GM12878 (cell line): ENCODE data around the gene PACSIN3. TPM values are rescaled to one million over a fixed set of nuclear protein-coding genes. Genes with fewer than 3 reads are reported as not detected.

ENCODE experiments used
- ATAC-seq: fragments of 200-7000 bp; cut with Tn5 transposase; 3 replicates; pipeline ENCODE4 v1.9.1; 2020; ENCODE audit warnings: mild to moderate bottlenecking, moderate library complexity
- BruUV-seq: library from RNA; stranded (reverse); fragments of 400-500 nt; replicated peaks from 2 replicates; lab custom pipeline; 2021; lab: Mats Ljungman, UMichigan
- CTCF ChIA-PET: fragments of 300-600 bp; sonication (Branson Sonifier 250); formaldehyde crosslinking; extraction: SDS; loops from one replicate; lab custom pipeline; 2021; ENCODE audit warnings: inconsistent platforms; lab: Yijun Ruan, JAX
- POLR2A ChIA-PET: fragments of 350-600 bp; formaldehyde crosslinking; extraction: SDS; loops from one replicate; lab custom pipeline; 2021; ENCODE audit warnings: inconsistent platforms; lab: Charles Lee
- RAD21 ChIA-PET: fragments of 300-600 bp; sonication (Branson Sonifier 250); formaldehyde crosslinking; loops from one replicate; lab custom pipeline; 2023; ENCODE audit warnings: antibody characterized with exemption; ENCODE audit not compliant: unreplicated experiment; lab: Charles Lee
- SMC1A ChIA-PET: fragments of 300-600 bp; sonication (Branson Sonifier 250); formaldehyde crosslinking; loops from one replicate; lab custom pipeline; 2023; ENCODE audit not compliant: unreplicated experiment, uncharacterized antibody; lab: Charles Lee
- DNase-seq: peaks from one replicate; pipeline ENCODE4 v3.0.0-alpha.2; 2011; ENCODE audit warnings: low read depth, low spot score
- FAIRE-seq: peaks from 3 replicates; lab custom pipeline; 2011; peaks lifted over from hg19 to GRCh38; lab: Jason Lieb, UNC
- H2AFZ ChIP-seq: 2 replicates; pipeline ENCODE4 v1.6.0; 2011; ENCODE audit warnings: low read depth, low read length, control low read depth; ENCODE audit not compliant: control insufficient read depth
- H3K27ac ChIP-seq: 2 replicates; pipeline ENCODE4 v1.5.1; 2011; ENCODE audit warnings: control low read depth; ENCODE audit not compliant: control insufficient read depth, insufficient read depth
- H3K27me3 ChIP-seq, 2 experiments: replicated peaks in 1 of 2; 2 replicates each; pipeline versions ENCODE4 v1.6.0 to v1.6.1; 2011; ENCODE audit warnings: low read length in 1 of 2; ENCODE audit not compliant: control insufficient read depth in 2 of 2, insufficient read depth in 2 of 2
- H3K36me3 ChIP-seq, 2 experiments: 2 replicates each; pipeline ENCODE4 v1.5.1; 2011; ENCODE audit warnings: low read length in 1 of 2; ENCODE audit not compliant: control insufficient read depth in 2 of 2, insufficient read depth in 2 of 2
- H3K4me1 ChIP-seq: 2 replicates; pipeline ENCODE4 v1.6.1; 2011; ENCODE audit warnings: mild to moderate bottlenecking, low read length, moderate library complexity, mixed read lengths; ENCODE audit not compliant: control insufficient read depth, insufficient read depth
- H3K4me2 ChIP-seq: 2 replicates; pipeline ENCODE4 v1.6.0; 2011; ENCODE audit warnings: control low read depth; ENCODE audit not compliant: control insufficient read depth, insufficient read depth
- H3K4me3 ChIP-seq: fragments of 200-600 bp; sonication (generic); 2 replicates; pipeline ENCODE4 v1.5.1; 2016
- H3K79me2 ChIP-seq: 2 replicates; pipeline ENCODE4 v1.6.0; 2011; ENCODE audit warnings: low read length; ENCODE audit not compliant: control insufficient read depth, insufficient read depth
- H3K9ac ChIP-seq: 2 replicates; pipeline ENCODE4 v1.8.0; 2011; ENCODE audit warnings: low read length, control low read depth, mixed read lengths; ENCODE audit not compliant: control insufficient read depth, insufficient read depth
- H3K9me3 ChIP-seq: replicated peaks from 3 replicates; pipeline ENCODE4 v1.5.1; 2011; ENCODE audit warnings: mild to moderate bottlenecking, low read length; ENCODE audit not compliant: control insufficient read depth, insufficient read depth
- H4K20me1 ChIP-seq: 2 replicates; pipeline ENCODE4 v1.6.0; 2011; ENCODE audit not compliant: control insufficient read depth, insufficient read depth
- ASH2L ChIP-seq: fragments of 300-600, 200-600 bp; sonication (generic); IDR thresholded peaks from 2 replicates; pipeline ENCODE4 v1.6.1; 2017; ENCODE audit warnings: low read depth, mild to moderate bottlenecking, borderline replicate concordance
- ATF7 ChIP-seq: fragments of 450-650 bp; IDR thresholded peaks from 2 replicates; pipeline ENCODE4 v1.6.1; 2016; ENCODE audit warnings: low read depth, mild to moderate bottlenecking
- CHD1 ChIP-seq: IDR thresholded peaks from 2 replicates; pipeline ENCODE4 v1.6.1; 2012; ENCODE audit warnings: low read depth, low read length, improper control_type of control experiment
- CUX1 ChIP-seq: IDR thresholded peaks from 2 replicates; pipeline ENCODE4 v1.6.1; 2012; ENCODE audit warnings: improper control_type of control experiment, low read depth, low read length; ENCODE audit not compliant: insufficient replicate concordance
- EED ChIP-seq: sonication (generic); IDR thresholded peaks from 2 replicates; pipeline ENCODE4 v1.6.1; 2016; ENCODE audit warnings: antibody characterized with exemption, low read depth
- EZH2 ChIP-seq: IDR thresholded peaks from 2 replicates; pipeline ENCODE4 v1.6.1; 2012; ENCODE audit warnings: low read depth, mild to moderate bottlenecking, control low read depth, inconsistent platforms, low read length, borderline replicate concordance; ENCODE audit not compliant: control insufficient read depth
- HDGF ChIP-seq: fragments of 450-650 bp; IDR thresholded peaks from 2 replicates; pipeline ENCODE4 v1.6.1; 2016; ENCODE audit warnings: antibody characterized with exemption
- HSF1 ChIP-seq: fragments of 150-350 bp; IDR thresholded peaks from 2 replicates; pipeline ENCODE4 v1.6.1; 2014; ENCODE audit warnings: mild to moderate bottlenecking, low read depth, low read length
- IRF3 ChIP-seq: fragments of 450-650 bp; IDR thresholded peaks from 2 replicates; pipeline ENCODE4 v1.6.1; 2014; ENCODE audit warnings: mild to moderate bottlenecking
- JUNB ChIP-seq: IDR thresholded peaks from 2 replicates; pipeline ENCODE4 v1.6.1; 2016; ENCODE audit warnings: antibody characterized with exemption, mild to moderate bottlenecking
- MTA3 ChIP-seq: IDR thresholded peaks from 2 replicates; pipeline ENCODE4 v1.6.1; 2012; ENCODE audit warnings: low read length, inconsistent platforms, borderline replicate concordance
- NR2C2 ChIP-seq: IDR thresholded peaks from 2 replicates; pipeline ENCODE4 v1.6.1; 2011; ENCODE audit warnings: borderline replicate concordance, low read depth; ENCODE audit not compliant: control insufficient read depth, insufficient read length
- NRF1 ChIP-seq: conservative IDR thresholded peaks from 2 replicates; pipeline ENCODE4 v1.6.1; 2011; ENCODE audit warnings: mild to moderate bottlenecking, low read depth, low read length, improper control_type of control experiment
- RFX5 ChIP-seq: IDR thresholded peaks from 2 replicates; pipeline ENCODE4 v1.6.1; 2011; ENCODE audit warnings: low read depth, low read length, improper control_type of control experiment
- SMARCA5 ChIP-seq: fragments of 450-650 bp; IDR thresholded peaks from 2 replicates; pipeline ENCODE4 v1.6.1; 2017; ENCODE audit warnings: mild to moderate bottlenecking
- SRF ChIP-seq, 2 experiments: IDR thresholded peaks; 2 replicates each; pipeline ENCODE4 v1.6.1; 2011; ENCODE audit warnings: low read depth in 2 of 2, low read length in 2 of 2, mild to moderate bottlenecking in 1 of 2, moderate library complexity in 1 of 2
- TAF1 ChIP-seq: IDR thresholded peaks from 2 replicates; pipeline ENCODE4 v1.6.1; 2011; ENCODE audit warnings: mild to moderate bottlenecking, low read depth, low read length, borderline replicate concordance
- ZBED1 ChIP-seq: IDR thresholded peaks from 2 replicates; pipeline ENCODE4 v1.6.1; 2016; ENCODE audit warnings: borderline replicate concordance
- ZNF384 ChIP-seq: IDR thresholded peaks from 2 replicates; pipeline ENCODE4 v1.6.1; 2012; ENCODE audit warnings: low read depth, mild to moderate bottlenecking, low read length, improper control_type of control experiment, borderline replicate concordance
- WGBS: methylation state at CpG from one replicate; pipeline ENCODE4 v1.1.6; 2016; ENCODE audit warnings: low lambda C conversion rate; ENCODE audit not compliant: insufficient replicate concordance, insufficient coverage; ENCODE audit errors: missing lambda C conversion rate; 5-methylcytosine and 5-hydroxymethylcytosine counted together
- in situ Hi-C: fragments of 300-500 bp; cut with MboI; formaldehyde crosslinking; loops from 9 replicates; pipeline ENCODE4 v1.14.3; 2018; ENCODE audit warnings: mixed read lengths
- intact Hi-C: fragments of 100-400 bp; cut with micrococcal nuclease; formaldehyde crosslinking; loops from one replicate; pipeline ENCODE4 v1.14.2; 2022; ENCODE audit not compliant: unreplicated experiment
- polyA plus RNA-seq, 11 experiments: library from polyadenylated mRNA; depleted of rRNA in 4 of 11; unstranded in 6 of 11; stranded (reverse) in 5 of 11; fragments of >200 nt; fragmentation: Nextera tagmentation in 4 of 11; fragmentation: Illumina TruSeq in 1 of 11; extraction: Ambion mirVana in 4 of 11; extraction: Trizol in 1 of 11; gene quantifications; 1 replicate in 1 of 11; 2 replicates in 10 of 11; pipeline versions ENCODE4 v1.2.1 to v1.2.3, GENCODE V29; 2011 to 2016; ENCODE audit warnings: inconsistent platforms in 2 of 11, missing spikeins in 2 of 11, low read depth in 1 of 11
- total RNA-seq, 4 experiments: library from RNA; depleted of rRNA in 3 of 4; stranded (reverse); fragments of >200 nt in 3 of 4; fragmentation: Illumina TruSeq in 1 of 4; extraction: Trizol in 1 of 4; gene quantifications; 2 replicates each; pipeline versions ENCODE4 v1.2.1 to v1.2.3, GENCODE V29; 2013 to 2021

Gene PACSIN3
- total and polyA plus RNA-seq, 10 of the 15 experiments (the other 5 are each of a cell fraction or from before 2014, with no cell fraction given), result 0.05 to 0.82 (median 0.22) TPM; not detected in 1

GRCh38 chr11:47155879-47156278 lies 30.4 kb downstream of the PACSIN3 start:
- Histone ChIP-seq H3K9me3 (no peaks in the 10 kb centered on the region), H3K36me3 (no peaks in the 10 kb centered on the region), H3K4me2 (no peak overlapping the region), H3K27ac (no peak overlapping the region), H3K9ac (no peak overlapping the region), H4K20me1 (no peaks in the 10 kb centered on the region), H2AFZ (no peak overlapping the region), H3K4me1 (no peaks in the 10 kb centered on the region), H3K79me2 (no peaks in the 10 kb centered on the region), H3K4me3 (no peak overlapping the region), H3K27me3 (no peaks in the 10 kb centered on the region)
- CTCF ChIA-PET, result interaction anchor here (0.8 to 5.2 kb wide), 6 partner anchors 8 to 264 kb away, joined by 3 to 63 read pairs (median 4); no protein-coding TSS in a partner anchor
- RAD21 ChIA-PET, result interaction anchor here (1.4 kb wide), 1 partner anchor 103 kb away, joined by 4 read pairs; no protein-coding TSS in a partner anchor
- FAIRE-seq, result no peak
- DNase-seq, result no peak
- intact Hi-C loops (no loop called here), in situ Hi-C loops (no loop called here)
- SMC1A ChIA-PET, result interaction anchor here (1.3 to 4.0 kb wide), 2 partner anchors 240 to 269 kb away, joined by 3 to 20 read pairs; no protein-coding TSS in a partner anchor
- ATAC-seq, result no peak
- BruUV-seq, result no TSS peak
- WGBS, result 76% methylated on average over 4 of the region's 4 CpGs
- no peak for TF ChIP-seq EED
- TF ChIP-seq MTA3, result no peak
- no peak for TF ChIP-seq JUNB
- no peak for TF ChIP-seq ATF7
- no peak for TF ChIP-seq NR2C2
- no peak for TF ChIP-seq HDGF
- no peak for TF ChIP-seq NRF1
- TF ChIP-seq ASH2L, result no peak
- TF ChIP-seq CHD1, result no peak
- no peak for TF ChIP-seq IRF3
- TF ChIP-seq SRF (IDR thresholded peaks at IDR 0.05; ENCODE audit: low read depth in 2 of 2, low read length in 2 of 2), result no peak
- no peak for TF ChIP-seq ZBED1
- TF ChIP-seq EZH2, result no peak
- no peak for TF ChIP-seq ZNF384
- no peak for TF ChIP-seq TAF1
- TF ChIP-seq CUX1, result no peak
- TF ChIP-seq RFX5, result no peak
- TF ChIP-seq SMARCA5, result no peak
- TF ChIP-seq HSF1, result no peak
- POLR2A ChIA-PET, result interaction anchor here (0.7 kb wide), 1 partner anchor 557 kb away, joined by 3 read pairs; no protein-coding TSS in a partner anchor
